Glutamatergic neuron (in vitro differentiated cells): Measurements from ENCODE around the gene PPP4R4. TPM values are rescaled to one million over a fixed set of nuclear protein-coding genes. Genes with fewer than 3 reads are reported as not detected.

Experiments
- DNase-seq: peaks from one replicate; pipeline ENCODE4 v3.0.0; 2022
- H3K27ac Mint-ChIP-seq: one replicate; pipeline ENCODE4 v1.8.0; 2020; ENCODE audit warnings: mild to moderate bottlenecking, mixed read lengths, inconsistent platforms; ENCODE audit not compliant: unreplicated experiment
- H3K27me3 Mint-ChIP-seq: one replicate; pipeline ENCODE4 v1.8.0; 2020; ENCODE audit warnings: mild to moderate bottlenecking, moderate library complexity, mixed read lengths, inconsistent platforms; ENCODE audit not compliant: unreplicated experiment
- H3K36me3 Mint-ChIP-seq: one replicate; pipeline ENCODE4 v1.8.0; 2020; ENCODE audit warnings: mild to moderate bottlenecking, mixed read lengths, inconsistent platforms; ENCODE audit not compliant: unreplicated experiment
- H3K4me1 Mint-ChIP-seq: one replicate; pipeline ENCODE4 v1.8.0; 2020; ENCODE audit warnings: mild to moderate bottlenecking, low read depth, mixed read lengths, inconsistent platforms; ENCODE audit not compliant: unreplicated experiment
- H3K4me3 Mint-ChIP-seq: one replicate; pipeline ENCODE4 v1.8.0; 2020; ENCODE audit warnings: mild to moderate bottlenecking, mixed read lengths, inconsistent platforms; ENCODE audit not compliant: unreplicated experiment
- H3K9me3 Mint-ChIP-seq: one replicate; pipeline ENCODE4 v1.8.0; 2020; ENCODE audit warnings: mild to moderate bottlenecking, moderate library complexity, mixed read lengths, inconsistent platforms; ENCODE audit not compliant: unreplicated experiment
- total RNA-seq: library from RNA; stranded (reverse); fragmentation: NEBNext Ultra II Directional; extraction: Animal tissue kit (Norgen Biotek cat#: 25700); gene quantifications from one replicate; pipeline ENCODE4 v1.2.1, GENCODE V29; 2021; ENCODE audit not compliant: unreplicated experiment
- TF ChIP-seq, protein P1 (sequence below): fragments of 200-600 bp; sonication (generic); IDR thresholded peaks from one replicate; pipeline ENCODE4 v1.5.0; 2021; ENCODE audit not compliant: partially characterized antibody, unreplicated experiment

PPP4R4 gene
- total RNA-seq, 1 donor from 2014 or later: 1.6 TPM

DNA sequence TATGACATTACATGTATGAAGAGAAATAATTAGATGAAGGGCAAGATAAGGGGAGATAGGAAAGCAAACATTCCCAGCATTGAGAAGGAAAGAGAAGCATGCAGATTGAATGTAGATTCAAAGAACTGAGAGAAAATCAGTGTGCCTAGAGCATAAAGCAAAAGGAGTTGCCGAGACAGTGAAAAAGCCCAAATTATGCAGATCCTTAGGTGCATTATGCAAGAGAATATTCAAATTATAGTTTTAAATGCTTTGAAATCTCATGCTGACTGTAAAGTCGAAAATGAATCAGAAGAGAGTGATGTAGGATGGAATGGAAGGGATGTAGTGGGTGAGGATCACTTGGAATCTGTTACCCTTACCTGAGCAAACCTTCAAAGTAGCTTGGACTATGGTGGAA, 49.9 kb downstream of the PPP4R4 start:
- no peaks in the 10 kb centered on the region for H3K36me3 Mint-ChIP-seq
- no peak overlapping the region for H3K27ac Mint-ChIP-seq
- no peak for DNase-seq
- no peaks in the 10 kb centered on the region for H3K4me1 Mint-ChIP-seq
- no peaks in the 10 kb centered on the region for H3K9me3 Mint-ChIP-seq
- H3K27me3 Mint-ChIP-seq: peaks cover 1% of the 10 kb centered on the region
- no peak overlapping the region for H3K4me3 Mint-ChIP-seq
- TF ChIP-seq, protein P1, sequence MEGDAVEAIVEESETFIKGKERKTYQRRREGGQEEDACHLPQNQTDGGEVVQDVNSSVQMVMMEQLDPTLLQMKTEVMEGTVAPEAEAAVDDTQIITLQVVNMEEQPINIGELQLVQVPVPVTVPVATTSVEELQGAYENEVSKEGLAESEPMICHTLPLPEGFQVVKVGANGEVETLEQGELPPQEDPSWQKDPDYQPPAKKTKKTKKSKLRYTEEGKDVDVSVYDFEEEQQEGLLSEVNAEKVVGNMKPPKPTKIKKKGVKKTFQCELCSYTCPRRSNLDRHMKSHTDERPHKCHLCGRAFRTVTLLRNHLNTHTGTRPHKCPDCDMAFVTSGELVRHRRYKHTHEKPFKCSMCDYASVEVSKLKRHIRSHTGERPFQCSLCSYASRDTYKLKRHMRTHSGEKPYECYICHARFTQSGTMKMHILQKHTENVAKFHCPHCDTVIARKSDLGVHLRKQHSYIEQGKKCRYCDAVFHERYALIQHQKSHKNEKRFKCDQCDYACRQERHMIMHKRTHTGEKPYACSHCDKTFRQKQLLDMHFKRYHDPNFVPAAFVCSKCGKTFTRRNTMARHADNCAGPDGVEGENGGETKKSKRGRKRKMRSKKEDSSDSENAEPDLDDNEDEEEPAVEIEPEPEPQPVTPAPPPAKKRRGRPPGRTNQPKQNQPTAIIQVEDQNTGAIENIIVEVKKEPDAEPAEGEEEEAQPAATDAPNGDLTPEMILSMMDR: no peak

DNA sequence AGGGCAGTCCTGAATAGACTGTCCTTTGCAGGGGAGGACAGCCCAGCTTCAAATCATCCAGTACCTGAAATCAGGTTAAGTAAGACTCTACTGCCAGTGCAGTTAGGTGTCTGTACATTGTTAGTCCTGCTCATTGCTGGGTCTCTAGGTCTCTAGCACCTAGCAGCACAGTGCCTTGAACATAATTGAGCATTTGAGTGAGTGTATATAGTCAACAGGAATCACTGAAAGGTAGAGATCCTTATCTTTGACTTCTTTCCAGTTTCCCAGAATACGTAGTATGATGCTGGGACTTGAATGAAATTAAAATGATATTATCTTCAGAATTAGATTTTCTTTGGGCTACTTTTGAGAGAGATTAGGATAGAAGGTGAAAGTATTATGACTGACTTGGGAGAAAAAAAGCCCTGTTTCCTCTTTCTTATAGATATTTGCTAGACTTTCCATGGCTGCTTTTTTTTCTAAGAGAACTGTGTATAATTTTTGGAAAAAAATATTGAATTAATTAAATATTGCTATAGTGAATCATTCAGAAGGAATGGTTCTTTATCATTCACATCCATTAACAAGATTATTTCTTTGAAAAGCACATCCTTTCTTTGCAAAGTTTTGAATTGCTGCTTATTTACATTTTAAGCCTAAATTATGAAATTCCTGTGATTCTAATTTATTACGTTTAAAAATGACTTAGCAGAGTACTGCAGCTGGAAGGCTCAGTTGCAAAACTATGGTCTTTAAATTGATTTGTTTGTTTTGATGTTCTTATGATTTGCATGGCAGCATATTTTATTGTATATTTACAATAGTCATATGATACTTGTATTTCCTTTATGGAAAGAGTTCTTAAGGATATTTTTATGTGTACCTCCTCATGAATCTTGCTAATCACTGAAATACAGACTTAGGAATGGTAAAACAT, 51.6 kb downstream of the PPP4R4 start:
- H3K36me3 Mint-ChIP-seq: no peaks in the 10 kb centered on the region
- H3K4me3 Mint-ChIP-seq: no peak overlapping the region
- DNase-seq: no peak
- H3K4me1 Mint-ChIP-seq: no peaks in the 10 kb centered on the region
- no peaks in the 10 kb centered on the region for H3K9me3 Mint-ChIP-seq
- peaks cover 1% of the 10 kb centered on the region for H3K27me3 Mint-ChIP-seq
- TF ChIP-seq, protein P1: no peak
- H3K27ac Mint-ChIP-seq: no peak overlapping the region

DNA sequence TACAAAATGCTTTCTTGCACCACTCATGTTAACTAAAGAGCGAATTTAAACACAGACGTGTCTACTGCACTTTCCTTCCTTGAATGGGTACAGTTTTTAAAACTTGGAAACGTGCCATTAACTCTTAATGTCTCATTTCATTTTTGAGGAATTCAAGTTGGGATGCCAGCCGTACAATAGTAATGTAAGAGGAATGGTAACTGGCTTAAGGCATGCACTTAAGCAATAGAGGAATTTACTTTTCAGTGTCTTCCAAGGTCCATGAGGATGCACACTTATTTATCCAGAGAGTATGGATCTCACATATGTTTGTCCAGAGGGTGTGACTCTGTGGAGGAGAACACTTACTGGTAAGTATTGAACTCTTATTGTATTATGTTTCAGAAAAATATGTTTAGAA, 52.9 kb downstream of the PPP4R4 start:
- no peak overlapping the region for H3K4me3 Mint-ChIP-seq
- DNase-seq: no peak
- TF ChIP-seq, protein P1: no peak
- no peak overlapping the region for H3K27ac Mint-ChIP-seq
- H3K9me3 Mint-ChIP-seq: no peaks in the 10 kb centered on the region
- H3K27me3 Mint-ChIP-seq: peaks cover 1% of the 10 kb centered on the region
- no peaks in the 10 kb centered on the region for H3K36me3 Mint-ChIP-seq
- no peaks in the 10 kb centered on the region for H3K4me1 Mint-ChIP-seq

DNA sequence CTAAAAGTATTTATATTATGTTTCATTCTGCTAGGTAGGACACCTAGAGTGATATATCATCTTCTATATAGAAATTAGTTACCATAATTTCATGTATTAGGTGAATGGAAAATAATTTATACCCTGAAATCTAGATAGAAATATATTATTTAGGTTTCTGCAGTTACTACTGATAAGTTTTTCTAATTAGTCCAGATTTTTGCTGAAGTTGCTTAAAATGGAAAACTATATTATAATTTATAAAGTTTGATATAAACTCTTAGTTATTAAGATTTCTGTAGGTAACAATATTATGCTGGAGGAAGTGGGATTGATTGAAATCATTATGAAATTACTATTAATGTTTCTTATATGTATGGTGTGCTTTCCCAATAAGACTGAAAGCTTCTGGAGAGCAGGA, 62.9 kb downstream of the PPP4R4 start:
- DNase-seq: no peak
- TF ChIP-seq, protein P1: no peak
- Mint-ChIP-seq H3K4me1 (no peaks in the 10 kb centered on the region), H3K36me3 (no peaks in the 10 kb centered on the region), H3K9me3 (no peaks in the 10 kb centered on the region), H3K27ac (no peak overlapping the region), H3K27me3 (no peaks in the 10 kb centered on the region), H3K4me3 (no peak overlapping the region)

DNA sequence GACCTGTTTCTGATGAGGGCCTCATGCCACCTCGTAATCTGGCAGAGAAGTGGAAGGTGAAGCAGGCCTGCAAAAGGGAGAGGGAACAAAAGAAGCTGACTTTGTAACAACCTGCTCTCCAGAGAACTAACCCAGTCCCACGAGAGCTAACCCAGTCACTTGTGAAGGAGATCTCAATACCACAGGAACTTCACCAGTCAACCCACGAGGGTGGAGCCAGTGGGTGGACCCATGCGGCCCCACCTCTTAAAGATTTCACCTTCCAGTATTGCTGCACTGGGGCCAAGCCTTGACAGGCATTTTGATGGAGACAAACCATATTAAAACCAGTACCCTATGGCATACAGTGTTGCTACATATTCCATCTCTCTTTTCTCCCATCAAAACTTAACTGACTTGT, 63.9 kb downstream of the PPP4R4 start:
- Mint-ChIP-seq H3K4me3 (no peak overlapping the region), H3K9me3 (no peaks in the 10 kb centered on the region), H3K36me3 (no peaks in the 10 kb centered on the region), H3K27me3 (no peaks in the 10 kb centered on the region), H3K27ac (no peak overlapping the region), H3K4me1 (no peaks in the 10 kb centered on the region)
- TF ChIP-seq, protein P1: no peak
- DNase-seq: no peak
